ENCODE data around the gene CCR3.

The CCR3 gene

DNA sequence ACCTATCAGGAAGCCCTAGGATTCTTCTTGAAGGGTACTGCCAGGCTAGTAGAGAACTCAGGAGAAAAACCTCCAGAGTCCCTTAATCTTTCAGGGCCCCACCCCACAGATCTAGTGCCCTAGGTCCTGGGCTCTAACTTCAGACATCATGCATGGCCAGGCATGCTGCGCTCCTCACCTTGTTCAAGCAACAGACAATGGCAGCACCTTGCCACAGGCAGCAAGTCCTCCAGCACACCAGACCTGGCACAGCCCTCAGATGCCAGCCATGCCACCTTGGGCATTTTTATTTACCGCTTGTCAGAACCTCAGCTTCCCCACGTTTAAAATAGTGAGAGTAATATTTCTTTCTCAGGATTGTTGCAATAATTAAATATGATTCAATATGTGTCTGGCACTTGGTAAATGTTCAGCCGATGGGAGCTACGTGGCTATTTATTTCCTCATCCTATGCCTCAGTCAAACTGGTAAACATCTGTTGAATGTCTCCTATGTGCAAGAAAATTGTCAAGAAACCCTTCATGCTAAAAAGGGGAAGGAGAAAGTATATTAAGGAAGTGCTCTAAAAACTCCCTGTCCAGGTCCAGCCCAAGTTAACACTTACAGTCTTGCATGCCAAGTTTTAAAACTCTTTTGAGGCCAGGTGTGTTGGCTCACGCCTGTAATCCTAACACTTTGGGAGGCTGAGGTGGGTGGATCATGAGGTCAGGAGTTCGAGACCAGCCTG lies 19.7 kb upstream of the CCR3 start:
- no peaks in the 10 kb centered on the region for H3K79me2 ChIP-seq (ENCODE audit: insufficient read depth, low read length)
- H3K27ac ChIP-seq (ENCODE audit: low read length) = no peak overlapping the region
- TF ChIP-seq EZH2 (IDR thresholded peaks at IDR 0.05; ENCODE audit: borderline replicate concordance, low read depth, low read length, severe bottlenecking) = no peak
- no peaks in the 10 kb centered on the region for H3K27me3 ChIP-seq (ENCODE audit: insufficient read depth, low read length, poor library complexity)
- H3K9me3 ChIP-seq (ENCODE audit: insufficient read depth, low read length, severe bottlenecking) = peaks cover 3% of the 10 kb centered on the region
- H3K4me2 ChIP-seq (ENCODE audit: insufficient read depth, low read length) = no peak overlapping the region
- H3K4me1 ChIP-seq (ENCODE audit: insufficient read depth, low read length) = no peaks in the 10 kb centered on the region
- H3K36me3 ChIP-seq (ENCODE audit: insufficient read depth, low read length) = no peaks in the 10 kb centered on the region
- no peaks in the 10 kb centered on the region for H4K20me1 ChIP-seq (ENCODE audit: insufficient read depth, low read length)
- H3K9ac ChIP-seq (ENCODE audit: low read depth, low read length) = no peak overlapping the region
- ATAC-seq (ENCODE audit: insufficient read depth, low read depth) (no peak), DNase-seq (no peak)
- H2AFZ ChIP-seq (ENCODE audit: low read depth, low read length) = no peak overlapping the region
- H3K4me3 ChIP-seq (ENCODE audit: low read depth in 1 of 2, low read length in 2 of 2) = no peak overlapping the region

DNA sequence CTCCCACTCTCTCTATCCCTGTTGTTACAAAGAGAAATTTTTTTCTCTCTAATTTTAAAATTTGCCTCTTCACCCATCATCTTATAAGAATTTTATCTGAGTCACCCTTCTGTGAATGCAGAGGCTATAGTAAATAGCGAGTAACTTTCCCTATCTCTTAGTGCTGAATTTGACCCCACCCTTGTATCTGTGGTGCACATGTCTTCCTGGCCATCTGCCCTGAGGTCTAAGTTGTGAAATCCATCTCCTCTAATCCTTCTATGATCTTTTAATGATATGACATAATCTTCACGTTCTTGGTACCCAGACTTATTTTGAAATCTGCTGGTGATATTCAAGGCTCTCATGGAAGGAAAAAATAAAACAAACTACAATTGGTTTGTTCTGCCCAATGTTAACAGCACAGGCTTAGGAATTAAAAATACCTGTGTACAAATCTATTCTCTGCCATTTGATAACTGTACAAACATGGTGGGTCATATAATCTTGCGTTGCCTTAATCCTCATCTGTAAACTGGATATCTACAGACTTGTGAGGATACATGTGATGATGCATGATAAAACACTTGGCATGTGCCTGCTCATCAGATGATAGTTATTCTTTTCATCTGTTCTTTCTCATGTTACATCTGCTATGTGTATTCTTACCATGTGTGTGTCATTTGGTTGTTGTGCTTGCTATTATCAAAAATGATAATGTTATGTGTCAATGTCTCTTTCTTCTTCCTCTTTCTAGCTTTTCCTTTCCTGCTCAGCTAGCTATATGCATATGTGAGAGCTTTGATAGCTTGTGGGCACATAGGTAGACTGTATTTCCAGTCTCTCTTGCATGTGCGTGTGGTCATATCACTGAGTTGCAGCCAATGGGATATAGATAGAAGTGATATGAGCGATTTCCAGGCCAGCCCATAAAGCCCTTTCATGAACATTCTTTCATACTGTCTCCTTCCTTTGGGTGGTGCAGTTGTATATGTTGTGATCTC lies 13.7 kb upstream of the CCR3 start:
- TF ChIP-seq EZH2 (IDR thresholded peaks at IDR 0.05; ENCODE audit: borderline replicate concordance, low read depth, low read length, severe bottlenecking) = no peak
- TF ChIP-seq, protein P1, sequence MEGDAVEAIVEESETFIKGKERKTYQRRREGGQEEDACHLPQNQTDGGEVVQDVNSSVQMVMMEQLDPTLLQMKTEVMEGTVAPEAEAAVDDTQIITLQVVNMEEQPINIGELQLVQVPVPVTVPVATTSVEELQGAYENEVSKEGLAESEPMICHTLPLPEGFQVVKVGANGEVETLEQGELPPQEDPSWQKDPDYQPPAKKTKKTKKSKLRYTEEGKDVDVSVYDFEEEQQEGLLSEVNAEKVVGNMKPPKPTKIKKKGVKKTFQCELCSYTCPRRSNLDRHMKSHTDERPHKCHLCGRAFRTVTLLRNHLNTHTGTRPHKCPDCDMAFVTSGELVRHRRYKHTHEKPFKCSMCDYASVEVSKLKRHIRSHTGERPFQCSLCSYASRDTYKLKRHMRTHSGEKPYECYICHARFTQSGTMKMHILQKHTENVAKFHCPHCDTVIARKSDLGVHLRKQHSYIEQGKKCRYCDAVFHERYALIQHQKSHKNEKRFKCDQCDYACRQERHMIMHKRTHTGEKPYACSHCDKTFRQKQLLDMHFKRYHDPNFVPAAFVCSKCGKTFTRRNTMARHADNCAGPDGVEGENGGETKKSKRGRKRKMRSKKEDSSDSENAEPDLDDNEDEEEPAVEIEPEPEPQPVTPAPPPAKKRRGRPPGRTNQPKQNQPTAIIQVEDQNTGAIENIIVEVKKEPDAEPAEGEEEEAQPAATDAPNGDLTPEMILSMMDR (IDR thresholded peaks at IDR 0.05; ENCODE audit: borderline replicate concordance, extremely low read depth, low read length, poor library complexity, severe bottlenecking) = peak; percentile 38
- H3K79me2 ChIP-seq (ENCODE audit: insufficient read depth, low read length) = no peaks in the 10 kb centered on the region
- no peak overlapping the region for H2AFZ ChIP-seq (ENCODE audit: low read depth, low read length)
- no peaks in the 10 kb centered on the region for H3K27me3 ChIP-seq (ENCODE audit: insufficient read depth, low read length, poor library complexity)
- H3K36me3 ChIP-seq (ENCODE audit: insufficient read depth, low read length) = no peaks in the 10 kb centered on the region
- H3K9me3 ChIP-seq (ENCODE audit: insufficient read depth, low read length, severe bottlenecking) = peaks cover 3% of the 10 kb centered on the region
- H3K4me1 ChIP-seq (ENCODE audit: insufficient read depth, low read length) = no peaks in the 10 kb centered on the region
- no peak overlapping the region for H3K9ac ChIP-seq (ENCODE audit: low read depth, low read length)
- H3K27ac ChIP-seq (ENCODE audit: low read length) = no peak overlapping the region
- no peak overlapping the region for H3K4me2 ChIP-seq (ENCODE audit: insufficient read depth, low read length)
- DNase-seq (no peak), ATAC-seq (ENCODE audit: insufficient read depth, low read depth) (peak; percentile 50; the same call in 1 of the 3 replicates)
- H4K20me1 ChIP-seq (ENCODE audit: insufficient read depth, low read length) = no peaks in the 10 kb centered on the region
- no peak overlapping the region for H3K4me3 ChIP-seq (ENCODE audit: low read depth in 1 of 2, low read length in 2 of 2)

DNA sequence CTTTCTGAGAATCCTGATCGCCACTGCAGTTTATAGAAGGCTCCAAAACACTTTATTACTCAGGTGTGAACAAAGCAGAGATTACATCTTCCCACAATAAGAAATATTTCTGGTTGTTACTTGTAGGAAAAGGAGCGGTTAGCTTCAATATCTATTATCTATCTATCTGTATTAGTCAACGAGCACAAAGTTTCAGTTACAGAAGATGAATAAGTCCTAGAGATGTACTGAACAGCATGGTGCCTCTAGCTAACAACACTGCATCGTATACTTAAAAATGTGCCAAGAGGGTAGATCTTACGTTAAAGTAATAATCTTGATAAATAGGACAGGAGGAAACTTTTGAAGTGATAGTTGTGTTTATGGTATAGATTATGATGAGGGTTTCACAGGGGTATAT lies 10.9 kb upstream of the CCR3 start:
- no peaks in the 10 kb centered on the region for H3K36me3 ChIP-seq (ENCODE audit: insufficient read depth, low read length)
- peaks cover 2% of the 10 kb centered on the region for H3K9me3 ChIP-seq (ENCODE audit: insufficient read depth, low read length, severe bottlenecking)
- H3K4me1 ChIP-seq (ENCODE audit: insufficient read depth, low read length) = no peaks in the 10 kb centered on the region
- DNase-seq = no peak
- TF ChIP-seq EZH2 (IDR thresholded peaks at IDR 0.05; ENCODE audit: borderline replicate concordance, low read depth, low read length, severe bottlenecking) = no peak
- TF ChIP-seq, protein P1 (IDR thresholded peaks at IDR 0.05; ENCODE audit: borderline replicate concordance, extremely low read depth, low read length, poor library complexity, severe bottlenecking) = no peak
- no peak overlapping the region for H3K27ac ChIP-seq (ENCODE audit: low read length)
- no peak overlapping the region for H3K4me2 ChIP-seq (ENCODE audit: insufficient read depth, low read length)
- no peak for ATAC-seq (ENCODE audit: insufficient read depth, low read depth)
- no peak overlapping the region for H3K4me3 ChIP-seq (ENCODE audit: low read depth in 1 of 2, low read length in 2 of 2)
- no peak overlapping the region for H3K9ac ChIP-seq (ENCODE audit: low read depth, low read length)
- H4K20me1 ChIP-seq (ENCODE audit: insufficient read depth, low read length) = no peaks in the 10 kb centered on the region
- H2AFZ ChIP-seq (ENCODE audit: low read depth, low read length) = no peak overlapping the region
- H3K79me2 ChIP-seq (ENCODE audit: insufficient read depth, low read length) = no peaks in the 10 kb centered on the region
- no peaks in the 10 kb centered on the region for H3K27me3 ChIP-seq (ENCODE audit: insufficient read depth, low read length, poor library complexity)

DNA sequence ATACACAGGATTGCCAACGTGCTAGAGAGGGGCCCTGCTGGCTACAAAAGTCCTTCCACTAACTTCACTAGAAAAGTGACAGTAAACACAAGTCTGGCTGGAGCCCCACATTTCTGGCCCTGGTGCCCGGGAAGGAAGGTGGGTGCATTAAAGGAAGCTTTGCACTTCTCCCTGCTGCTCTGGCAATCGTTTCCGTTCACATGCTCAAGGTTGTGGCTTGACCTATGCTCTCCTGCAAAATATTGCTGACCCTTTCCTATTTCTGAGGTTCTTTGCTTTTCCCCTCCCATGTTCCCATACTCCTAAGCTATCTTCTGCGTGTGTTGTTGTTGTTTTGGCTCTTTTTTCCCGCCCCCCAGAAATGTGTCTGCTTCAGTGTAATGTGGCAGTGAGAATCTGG lies 9.1 kb upstream of the CCR3 start:
- no peaks in the 10 kb centered on the region for H3K9me3 ChIP-seq (ENCODE audit: insufficient read depth, low read length, severe bottlenecking)
- no peaks in the 10 kb centered on the region for H3K79me2 ChIP-seq (ENCODE audit: insufficient read depth, low read length)
- H3K4me3 ChIP-seq (ENCODE audit: low read depth in 1 of 2, low read length in 2 of 2) = no peak overlapping the region
- no peak overlapping the region for H2AFZ ChIP-seq (ENCODE audit: low read depth, low read length)
- H3K27me3 ChIP-seq (ENCODE audit: insufficient read depth, low read length, poor library complexity) = no peaks in the 10 kb centered on the region
- H3K4me2 ChIP-seq (ENCODE audit: insufficient read depth, low read length) = no peak overlapping the region
- TF ChIP-seq, protein P1 (IDR thresholded peaks at IDR 0.05; ENCODE audit: borderline replicate concordance, extremely low read depth, low read length, poor library complexity, severe bottlenecking) = no peak
- no peak for TF ChIP-seq EZH2 (IDR thresholded peaks at IDR 0.05; ENCODE audit: borderline replicate concordance, low read depth, low read length, severe bottlenecking)
- no peak overlapping the region for H3K27ac ChIP-seq (ENCODE audit: low read length)
- H3K9ac ChIP-seq (ENCODE audit: low read depth, low read length) = no peak overlapping the region
- DNase-seq = no peak
- no peaks in the 10 kb centered on the region for H3K36me3 ChIP-seq (ENCODE audit: insufficient read depth, low read length)
- ATAC-seq (ENCODE audit: insufficient read depth, low read depth) = no peak
- no peaks in the 10 kb centered on the region for H4K20me1 ChIP-seq (ENCODE audit: insufficient read depth, low read length)
- H3K4me1 ChIP-seq (ENCODE audit: insufficient read depth, low read length) = no peaks in the 10 kb centered on the region

Measured in DND-41 (cell line).